Neural cell (in vitro differentiated cells): ENCODE measurements around the gene ZMYND11. TPM values are rescaled to one million over a fixed set of nuclear protein-coding genes. Genes with fewer than 3 reads are reported as not detected.
"Not testable (repeated sequence)": the region's sequence is repeated elsewhere in the genome, so short reads cannot be mapped to it uniquely, and the experiment has no call there.

Experiments used
- H2AFZ ChIP-seq: fragments of 200-600, 300-800 bp; sonication (generic), shearing (Covaris generic); 2 replicates; pipeline ENCODE4 v1.6.0; 2014; ENCODE audit warnings: low read depth, mild to moderate bottlenecking, antibody characterized with exemption, low read length, moderate library complexity
- H3F3A ChIP-seq: fragments of 200-600 bp; shearing (Covaris generic); 2 replicates; pipeline ENCODE4 v1.6.1; 2016; ENCODE audit warnings: mild to moderate bottlenecking, moderate library complexity, mixed read lengths, antibody characterized with exemption, low read length; ENCODE audit not compliant: insufficient read depth, poor library complexity, severe bottlenecking
- H3K27ac ChIP-seq: fragments of 200-600, 300-800 bp; sonication (generic), shearing (Covaris generic); 2 replicates; pipeline ENCODE4 v1.5.1; 2014; ENCODE audit warnings: mild to moderate bottlenecking, low read length, moderate library complexity
- H3K27me3 ChIP-seq: fragments of 300-800, 200-600 bp; sonication (generic), shearing (Covaris generic); 2 replicates; pipeline ENCODE4 v1.6.0; 2014; ENCODE audit warnings: mild to moderate bottlenecking, low read depth, low read length, moderate library complexity; ENCODE audit not compliant: insufficient read depth
- H3K36me3 ChIP-seq: fragments of 300-800, 200-600 bp; sonication (generic), shearing (Covaris generic); 2 replicates; pipeline ENCODE4 v1.5.1; 2014; ENCODE audit warnings: mild to moderate bottlenecking, antibody characterized with exemption, low read length, moderate library complexity; ENCODE audit not compliant: insufficient read depth
- H3K4me2 ChIP-seq: fragments of 300-800, 200-600 bp; sonication (generic), shearing (Covaris generic); 2 replicates; pipeline ENCODE4 v1.6.0; 2014; ENCODE audit warnings: mild to moderate bottlenecking, low read length
- H3K4me3 ChIP-seq: fragments of 300-800, 200-600 bp; sonication (generic), shearing (Covaris generic); 2 replicates; pipeline ENCODE4 v1.5.1; 2014; ENCODE audit warnings: mild to moderate bottlenecking, low read length, moderate library complexity
- H3K79me2 ChIP-seq: fragments of 200-600 bp; shearing (Covaris generic); replicated peaks from 2 replicates; pipeline ENCODE4 v1.6.0; 2014; ENCODE audit warnings: mild to moderate bottlenecking, low read length, moderate library complexity; ENCODE audit not compliant: insufficient read depth
- H3K9ac ChIP-seq: fragments of 300-800, 200-600 bp; sonication (generic), shearing (Covaris generic); 2 replicates; pipeline ENCODE4 v1.6.1; 2016; ENCODE audit warnings: mild to moderate bottlenecking, low read length, mixed read lengths
- H3K9me2 ChIP-seq: fragments of 200-600 bp; shearing (Covaris generic); 2 replicates; pipeline ENCODE4 v1.6.1; 2016; ENCODE audit warnings: mild to moderate bottlenecking, low read length, mixed read lengths; ENCODE audit not compliant: insufficient read depth
- H3K9me3 ChIP-seq: fragments of 200-600, 300-800 bp; sonication (generic), shearing (Covaris generic); 2 replicates; pipeline ENCODE4 v1.6.1; 2016; ENCODE audit warnings: mild to moderate bottlenecking, mixed run types, low read length, moderate library complexity, mixed read lengths
- H4K20me1 ChIP-seq: fragments of 200-600 bp; shearing (Covaris generic); 2 replicates; pipeline ENCODE4 v1.6.1; 2016; ENCODE audit warnings: mild to moderate bottlenecking, mixed run types; ENCODE audit not compliant: insufficient read depth
- EP300 ChIP-seq: fragments of 450-650 bp; conservative IDR thresholded peaks from 2 replicates; pipeline ENCODE4 v1.6.1; 2014; ENCODE audit warnings: antibody characterized with exemption, mild to moderate bottlenecking, moderate library complexity; ENCODE audit not compliant: poor library complexity, severe bottlenecking
- EZH2 ChIP-seq: fragments of 200-600, 300-800 bp; shearing (Covaris generic), sonication (generic); IDR thresholded peaks from 2 replicates; pipeline ENCODE4 v1.6.1; 2014; ENCODE audit warnings: antibody characterized with exemption, low read length, borderline replicate concordance, mild to moderate bottlenecking; ENCODE audit not compliant: insufficient read depth, poor library complexity, severe bottlenecking
- MXI1 ChIP-seq: fragments of 450-650 bp; conservative IDR thresholded peaks from 2 replicates; pipeline ENCODE4 v1.6.1; 2014; ENCODE audit warnings: antibody characterized with exemption, mild to moderate bottlenecking; ENCODE audit not compliant: poor library complexity, severe bottlenecking
- POLR2AphosphoS5 ChIP-seq: IDR thresholded peaks from 2 replicates; pipeline ENCODE4 v1.6.1; 2012
- RAD21 ChIP-seq: fragments of 450-650 bp; conservative IDR thresholded peaks from 2 replicates; pipeline ENCODE4 v1.6.1; 2014; ENCODE audit warnings: antibody characterized with exemption, mild to moderate bottlenecking, moderate library complexity
- REST ChIP-seq: IDR thresholded peaks from 2 replicates; pipeline ENCODE4 v1.6.1; 2012; ENCODE audit warnings: borderline replicate concordance
- SMC3 ChIP-seq: fragments of 450-650 bp; conservative IDR thresholded peaks from 2 replicates; pipeline ENCODE4 v1.6.1; 2014; ENCODE audit warnings: antibody characterized with exemption, mild to moderate bottlenecking, moderate library complexity; ENCODE audit not compliant: poor library complexity
- TAF1 ChIP-seq: IDR thresholded peaks from 2 replicates; pipeline ENCODE4 v1.6.1; 2012; ENCODE audit warnings: low read depth
- polyA plus RNA-seq: library from polyadenylated mRNA; depleted of rRNA; stranded (reverse); fragments of >200 nt; gene quantifications from 2 replicates; pipeline ENCODE4 v1.2.3, GENCODE V29; 2014
- TF ChIP-seq, protein P1 (sequence below): fragments of 450-650 bp; IDR thresholded peaks from 2 replicates; pipeline ENCODE4 v1.5.1; 2014; ENCODE audit warnings: antibody characterized with exemption, mild to moderate bottlenecking, moderate library complexity; ENCODE audit not compliant: poor library complexity, severe bottlenecking

Gene ZMYND11
- polyA plus RNA-seq, 1 donor from 2014 or later: 122 TPM

DNA sequence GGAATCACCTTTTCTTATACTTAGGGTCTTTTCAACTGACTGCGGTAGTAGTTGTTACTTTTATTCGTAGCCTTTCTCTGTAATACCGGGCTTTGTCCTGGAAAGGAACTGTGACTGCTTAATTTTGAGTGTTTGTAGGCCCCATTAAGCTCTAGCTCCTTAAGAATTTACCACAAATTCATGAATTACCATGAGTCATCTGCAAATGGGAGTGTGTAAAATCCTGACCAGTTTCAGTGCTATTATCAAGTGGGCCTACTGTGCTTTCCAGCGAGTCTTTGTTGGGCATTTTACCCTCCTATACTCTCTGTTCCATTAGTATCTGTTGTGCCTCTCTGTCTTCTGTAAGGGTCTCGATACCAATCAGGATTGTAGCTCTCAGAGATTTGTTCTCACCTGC lies 49.7 kb downstream of the ZMYND11 start:
- Histone ChIP-seq H3K36me3 (peaks cover 10% of the 10 kb centered on the region), H3K27me3 (no peaks in the 10 kb centered on the region), H3K9ac (no peak overlapping the region), H2AFZ (no peak overlapping the region), H3K4me3 (no peak overlapping the region), H3K9me2 (no peaks in the 10 kb centered on the region), H3F3A (no peaks in the 10 kb centered on the region), H3K27ac (no peak overlapping the region), H4K20me1 (no peaks in the 10 kb centered on the region), H3K79me2 (no peaks in the 10 kb centered on the region), H3K9me3 (no peaks in the 10 kb centered on the region), H3K4me2 (no peak overlapping the region)
- TF ChIP-seq POLR2AphosphoS5 (no peak), REST (no peak), TAF1 (no peak), EZH2 (no peak), MXI1 (no peak), EP300 (no peak), RAD21 (no peak), SMC3 (no peak)
- TF ChIP-seq, protein P1, sequence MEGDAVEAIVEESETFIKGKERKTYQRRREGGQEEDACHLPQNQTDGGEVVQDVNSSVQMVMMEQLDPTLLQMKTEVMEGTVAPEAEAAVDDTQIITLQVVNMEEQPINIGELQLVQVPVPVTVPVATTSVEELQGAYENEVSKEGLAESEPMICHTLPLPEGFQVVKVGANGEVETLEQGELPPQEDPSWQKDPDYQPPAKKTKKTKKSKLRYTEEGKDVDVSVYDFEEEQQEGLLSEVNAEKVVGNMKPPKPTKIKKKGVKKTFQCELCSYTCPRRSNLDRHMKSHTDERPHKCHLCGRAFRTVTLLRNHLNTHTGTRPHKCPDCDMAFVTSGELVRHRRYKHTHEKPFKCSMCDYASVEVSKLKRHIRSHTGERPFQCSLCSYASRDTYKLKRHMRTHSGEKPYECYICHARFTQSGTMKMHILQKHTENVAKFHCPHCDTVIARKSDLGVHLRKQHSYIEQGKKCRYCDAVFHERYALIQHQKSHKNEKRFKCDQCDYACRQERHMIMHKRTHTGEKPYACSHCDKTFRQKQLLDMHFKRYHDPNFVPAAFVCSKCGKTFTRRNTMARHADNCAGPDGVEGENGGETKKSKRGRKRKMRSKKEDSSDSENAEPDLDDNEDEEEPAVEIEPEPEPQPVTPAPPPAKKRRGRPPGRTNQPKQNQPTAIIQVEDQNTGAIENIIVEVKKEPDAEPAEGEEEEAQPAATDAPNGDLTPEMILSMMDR: no peak

DNA sequence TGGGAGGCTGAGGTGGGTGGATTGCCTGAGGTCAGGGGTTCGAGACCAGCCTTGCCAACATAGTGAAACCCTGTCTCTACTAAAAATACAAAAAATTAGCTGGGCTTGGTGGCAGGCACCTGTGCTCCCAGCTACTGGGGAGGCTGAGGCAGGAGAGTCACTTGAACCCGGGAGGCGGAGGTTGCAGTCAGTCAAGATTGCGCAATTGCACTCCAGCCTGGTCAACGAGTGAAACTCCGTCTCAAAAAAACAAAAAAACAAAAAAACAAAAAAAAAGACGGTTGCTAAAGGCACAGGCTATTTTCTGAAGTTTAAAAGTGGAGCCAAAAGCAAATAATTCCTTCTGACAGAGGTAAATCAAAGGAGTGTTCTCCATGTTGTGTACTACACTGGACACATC lies 50.3 kb downstream of the ZMYND11 start:
- H3K9me2 ChIP-seq, H4K20me1 ChIP-seq, H3K4me3 ChIP-seq, H3K27me3 ChIP-seq, H3K9me3 ChIP-seq, H3K9ac ChIP-seq, H3F3A ChIP-seq, H3K79me2 ChIP-seq, H3K27ac ChIP-seq, H2AFZ ChIP-seq, H3K4me2 ChIP-seq: not testable (repeated sequence)
- H3K36me3 ChIP-seq: peaks cover 10% of the 10 kb centered on the region

DNA sequence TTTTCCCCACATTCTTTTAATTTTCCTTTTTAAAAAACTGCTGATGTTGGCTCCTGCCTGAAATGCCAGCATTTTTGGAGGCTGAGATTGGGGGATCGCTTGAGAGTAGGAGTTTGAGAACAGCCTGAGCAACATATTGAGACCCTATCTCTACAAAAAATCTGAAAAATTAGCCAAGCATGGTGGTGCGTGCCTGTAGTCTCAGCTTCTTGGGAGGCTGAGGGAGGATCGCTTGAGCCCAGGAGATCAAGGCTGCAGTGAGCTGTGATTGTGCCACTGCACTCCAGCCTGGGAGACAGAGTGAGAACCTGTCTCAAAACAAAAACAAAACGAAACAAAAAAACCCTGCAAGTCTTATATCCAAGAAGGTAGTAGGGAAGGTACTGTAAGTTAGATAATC lies 51.7 kb downstream of the ZMYND11 start:
- Histone ChIP-seq H3K9me2 (no peaks in the 10 kb centered on the region), H3F3A (no peaks in the 10 kb centered on the region), H2AFZ (no peak overlapping the region), H3K36me3 (peaks cover 8% of the 10 kb centered on the region), H4K20me1 (no peaks in the 10 kb centered on the region), H3K27ac (no peak overlapping the region), H3K79me2 (no peaks in the 10 kb centered on the region), H3K4me3 (no peak overlapping the region), H3K4me2 (no peak overlapping the region), H3K27me3 (no peaks in the 10 kb centered on the region), H3K9ac (no peak overlapping the region), H3K9me3 (no peaks in the 10 kb centered on the region)
- TF ChIP-seq EZH2 (no peak), POLR2AphosphoS5 (no peak), REST (no peak), SMC3 (no peak), EP300 (no peak), RAD21 (no peak), MXI1 (no peak), TAF1 (no peak)
- TF ChIP-seq, protein P1: no peak
